Stimulated activated CD8-positive, alpha-beta memory T cell treated with anti-CD3 and anti-CD28 coated beads, Interleukin-7, amount 100 ng/mL, for 1 hour (primary cell): ENCODE results near the gene RPS16.
"Not testable (repeated sequence)": the region's sequence is repeated elsewhere in the genome, so short reads cannot be mapped to it uniquely, and the experiment has no call there.

Source experiments
- DNase-seq, 2 donors: peaks; one replicate each; pipeline ENCODE4 v3.0.0-alpha.2; 2020; ENCODE audit warnings: low read depth in 2 of 2

RPS16 gene

GRCh38 chr19:39435499-39436349 lies at the start of gene RPS16:
Gene RPS16, minus strand, starts transcription at chr19:39435949. Its CDS starts 54 bp downstream, at chr19:39435895.
- DNase-seq: peak; percentile 99

- no peak for DNase-seq
Measured at GRCh38 chr19:39483141-39483540, 47.4 kb upstream of the RPS16 start.

- no peak for DNase-seq
Measured at GRCh38 chr19:39481676-39482075, 45.9 kb upstream of the RPS16 start.

GRCh38 chr19:39481229-39481545 lies 45.4 kb upstream of the RPS16 start:
- DNase-seq: no peak

- peak; percentile 93 to 97 for DNase-seq
Measured at GRCh38 chr19:39480337-39481228, 44.8 kb upstream of the RPS16 start, which contains the start of gene TIMM50. Gene TIMM50, plus strand, starts transcription at chr19:39480838. Its CDS starts 16 bp downstream, at chr19:39480854.

- DNase-seq: no peak
Measured at GRCh38 chr19:39479916-39480315, 44.2 kb upstream of the RPS16 start.

- not testable (repeated sequence) for DNase-seq
Measured at GRCh38 chr19:39479319-39479801, 43.6 kb upstream of the RPS16 start.

GRCh38 chr19:39475748-39476147 lies 40.0 kb upstream of the RPS16 start:
- no peak for DNase-seq

- DNase-seq: peak; percentile 52 to 57
Measured at GRCh38 chr19:39474139-39474620, 38.4 kb upstream of the RPS16 start.

GRCh38 chr19:39473443-39473960 lies 37.8 kb upstream of the RPS16 start:
- no peak for DNase-seq

GRCh38 chr19:39472746-39473442 lies 37.1 kb upstream of the RPS16 start:
- no peak for DNase-seq

- DNase-seq: no peak
Measured at GRCh38 chr19:39471756-39472536, 36.2 kb upstream of the RPS16 start.

GRCh38 chr19:39470724-39471339 lies 35.1 kb upstream of the RPS16 start:
- no peak for DNase-seq

GRCh38 chr19:39469567-39469966 lies 33.8 kb upstream of the RPS16 start:
- DNase-seq: no peak

- no peak for DNase-seq
Measured at GRCh38 chr19:39469036-39469435, 33.3 kb upstream of the RPS16 start.

GRCh38 chr19:39467941-39468340 lies 32.2 kb upstream of the RPS16 start:
- no peak for DNase-seq

- DNase-seq: no peak
Measured at GRCh38 chr19:39465956-39466747, 30.4 kb upstream of the RPS16 start.

- DNase-seq: no peak
Measured at GRCh38 chr19:39463403-39463802, 27.7 kb upstream of the RPS16 start.

GRCh38 chr19:39451257-39451656 lies 15.5 kb upstream of the RPS16 start:
- not testable (repeated sequence) for DNase-seq
